K562 (cell line): ENCODE measurements around the gene ZNF407. TPM values are rescaled to one million over a fixed set of nuclear protein-coding genes. Genes with fewer than 3 reads are reported as not detected.

Source experiments
- ATAC-seq: fragments of 200-7000 bp; cut with Tn5 transposase; 3 replicates; pipeline ENCODE4 v1.9.1; 2020; ENCODE audit warnings: moderate library complexity
- BruUV-seq: library from RNA; stranded (reverse); fragments of 400-500 nt; replicated peaks from 2 replicates; lab custom pipeline; 2021; lab: Mats Ljungman, UMichigan
- CTCF ChIA-PET: fragments of 300-600 bp; formaldehyde crosslinking; extraction: SDS; loops from one replicate; lab custom pipeline; 2021; ENCODE audit warnings: low intra/inter-chr PET ratio; lab: Yijun Ruan, JAX
- POLR2A ChIA-PET: fragments of 300-600, 350-650 bp; sonication (Branson Sonifier 250); formaldehyde crosslinking; extraction: SDS; loops from one replicate; lab custom pipeline; 2021; ENCODE audit warnings: antibody characterized with exemption, inconsistent platforms; lab: Yijun Ruan, JAX
- DNase-seq, 4 experiments: peaks; one replicate each; pipeline versions ENCODE4 v3.0.0 to v3.0.0-alpha.2; 2011 to 2018; ENCODE audit warnings: low spot score in 3 of 4, mixed read lengths in 3 of 4; ENCODE audit errors: extremely low read depth in 1 of 4
- FAIRE-seq: peaks from 2 replicates; lab custom pipeline; 2011; peaks lifted over from hg19 to GRCh38; lab: Jason Lieb, UNC
- H2AFZ ChIP-seq: 2 replicates; pipeline ENCODE4 v1.6.0; 2011; ENCODE audit warnings: low read depth, low read length, control low read depth, inconsistent platforms
- H3K27ac ChIP-seq: fragments of 200-600 bp; 3 replicates; pipeline ENCODE4 v1.8.0; 2011; ENCODE audit warnings: low read depth, mild to moderate bottlenecking, control low read depth, inconsistent platforms, low read length, moderate library complexity, mixed read lengths; ENCODE audit errors: extremely low read depth
- H3K27me3 ChIP-seq, 2 experiments: fragments of 300-600 bp in 1 of 2; 2 replicates in 1 of 2; 3 replicates in 1 of 2; pipeline versions ENCODE4 v1.6.0 to v1.8.0; 2011; ENCODE audit warnings: inconsistent platforms in 2 of 2, low read length in 2 of 2, mild to moderate bottlenecking in 1 of 2, mixed read lengths in 1 of 2, moderate library complexity in 1 of 2; ENCODE audit not compliant: control insufficient read depth in 2 of 2, insufficient read depth in 2 of 2
- H3K36me3 ChIP-seq: fragments of 300-600 bp; 3 replicates; pipeline ENCODE4 v1.8.0; 2011; ENCODE audit warnings: mild to moderate bottlenecking, low read length, inconsistent platforms; ENCODE audit not compliant: control insufficient read depth, insufficient read depth
- H3K4me1 ChIP-seq, 2 experiments: fragments of 200-600 bp in 1 of 2; replicated peaks in 1 of 2; 2 replicates in 1 of 2; 3 replicates in 1 of 2; pipeline versions ENCODE4 v1.5.1 to v1.8.0; 2011; ENCODE audit warnings: inconsistent platforms in 2 of 2, low read length in 2 of 2, mild to moderate bottlenecking in 1 of 2, mixed read lengths in 1 of 2, moderate library complexity in 1 of 2; ENCODE audit not compliant: control insufficient read depth in 2 of 2, insufficient read depth in 2 of 2
- H3K4me2 ChIP-seq: 2 replicates; pipeline ENCODE4 v1.6.1; 2011; ENCODE audit warnings: low read length, control low read depth, inconsistent platforms, mixed read lengths; ENCODE audit not compliant: insufficient read depth
- H3K4me3 ChIP-seq: fragments of 200-600 bp; sonication (generic), shearing (Covaris generic); 2 replicates; pipeline ENCODE4 v1.5.1; 2016; ENCODE audit warnings: control low read depth, inconsistent platforms
- H3K79me2 ChIP-seq: fragments of 200-600 bp; 3 replicates; pipeline ENCODE4 v1.8.0; 2011; ENCODE audit warnings: low read length, inconsistent platforms; ENCODE audit not compliant: control insufficient read depth, insufficient read depth
- H3K9ac ChIP-seq, 2 experiments: 2 replicates each; pipeline versions ENCODE4 v1.6.0 to v1.6.1; 2011; ENCODE audit warnings: low read depth in 2 of 2, low read length in 2 of 2, control low read depth in 1 of 2, inconsistent platforms in 1 of 2, mild to moderate bottlenecking in 1 of 2, mixed read lengths in 1 of 2; ENCODE audit not compliant: insufficient read depth in 1 of 2
- H3K9me1 ChIP-seq: one replicate; pipeline ENCODE4 v1.6.0; 2011; ENCODE audit warnings: inconsistent platforms, mild to moderate bottlenecking, low read length, moderate library complexity; ENCODE audit not compliant: control insufficient read depth, insufficient read depth
- H3K9me3 ChIP-seq: replicated peaks from 2 replicates; pipeline ENCODE4 v1.5.1; 2011; ENCODE audit warnings: low read depth, low read length, inconsistent platforms; ENCODE audit not compliant: control insufficient read depth, insufficient read depth
- H4K20me1 ChIP-seq: replicated peaks from 2 replicates; pipeline ENCODE4 v1.6.1; 2011; ENCODE audit warnings: low read length, inconsistent platforms, mixed read lengths; ENCODE audit not compliant: control insufficient read depth, insufficient read depth
- CEBPB ChIP-seq: fragments of 450-650 bp; IDR thresholded peaks from 2 replicates; pipeline ENCODE4 v1.6.1; 2016; ENCODE audit warnings: missing genetic modification characterization, missing compliant biosample characterization
- CEBPG ChIP-seq, 3 experiments: fragments of 200-800 bp in 1 of 3; sonication (Bioruptor generic) in 1 of 3; sonication (generic) in 1 of 3; formaldehyde crosslinking in 1 of 3; IDR thresholded peaks in 2 of 3; conservative IDR thresholded peaks in 1 of 3; 2 replicates each; pipeline versions ENCODE4 v1.6.1 to v1.8.0; 2016 to 2022; ENCODE audit warnings: missing compliant biosample characterization in 2 of 3, missing genetic modification characterization in 2 of 3, mild to moderate bottlenecking in 1 of 3, missing genetic modification reagents in 1 of 3
- GATA2 ChIP-seq: sonication (generic); formaldehyde crosslinking; IDR thresholded peaks from 2 replicates; pipeline ENCODE4 v1.4.0; 2020; ENCODE audit warnings: mild to moderate bottlenecking, missing genetic modification reagents
- KLF6 ChIP-seq: fragments of 250-450 bp; sonication (Bioruptor Pico); IDR thresholded peaks from 2 replicates; pipeline ENCODE4 v1.4.0; 2020; ENCODE audit warnings: mild to moderate bottlenecking, moderate library complexity, borderline replicate concordance
- LCOR ChIP-seq: sonication (generic); formaldehyde crosslinking; IDR thresholded peaks from 2 replicates; pipeline ENCODE4 v1.8.0; 2022; ENCODE audit warnings: mild to moderate bottlenecking, missing genetic modification reagents
- PRPF4 ChIP-seq: fragments of 200-400 bp; formaldehyde crosslinking; IDR thresholded peaks from one replicate; pipeline ENCODE4 v1.6.1; 2017; ENCODE audit warnings: low read length, low read depth, mild to moderate bottlenecking; ENCODE audit not compliant: insufficient read depth, poor library complexity, severe bottlenecking
- SLC30A9 ChIP-seq: fragments of 250-450 bp; sonication (Bioruptor Pico); IDR thresholded peaks from 2 replicates; pipeline ENCODE4 v1.8.0; 2022; ENCODE audit warnings: mild to moderate bottlenecking, moderate library complexity
- TBP ChIP-seq: optimal IDR thresholded peaks from 2 replicates; pipeline ENCODE3; 2011; ENCODE audit warnings: low read depth, low read length, improper control_type of control experiment
- TSHZ1 ChIP-seq: fragments of 250-450 bp; sonication (Bioruptor Pico); IDR thresholded peaks from 2 replicates; pipeline ENCODE4 v1.4.0; 2020; ENCODE audit warnings: mild to moderate bottlenecking, moderate library complexity
- WGBS: fragments of 100-300 bp; shearing (Covaris generic); methylation state at CpG from one replicate; pipeline ENCODE4 v1.1.6; 2016; ENCODE audit warnings: low coverage, mixed read lengths; ENCODE audit not compliant: insufficient coverage; ENCODE audit errors: missing lambda C conversion rate; 5-methylcytosine and 5-hydroxymethylcytosine counted together
- in situ Hi-C: fragments of 300-500 bp; cut with MboI; formaldehyde crosslinking; loops from 4 replicates; pipeline ENCODE4 v1.15.0; 2018; ENCODE audit warnings: inconsistent platforms, mixed read lengths
- intact Hi-C: fragments of 100-400 bp; cut with micrococcal nuclease; formaldehyde crosslinking; loops from 2 replicates; pipeline ENCODE4 v1.14.2; 2022
- polyA plus RNA-seq, 8 experiments: library from polyadenylated mRNA; depleted of rRNA in 4 of 8; stranded (reverse) in 5 of 8; unstranded in 3 of 8; fragments of >200 nt; fragmentation: Nextera tagmentation in 2 of 8; fragmentation: Illumina TruSeq in 1 of 8; extraction: Ambion mirVana in 2 of 8; extraction: Trizol in 1 of 8; gene quantifications; 2 replicates each; pipeline versions ENCODE4 v1.2.1 to v1.2.3, GENCODE V29; 2011 to 2014; ENCODE audit warnings: inconsistent platforms in 1 of 8, missing spikeins in 1 of 8
- total RNA-seq, 7 experiments: library from RNA; depleted of rRNA in 6 of 7; stranded (reverse); fragments of >200 nt in 6 of 7; fragmentation: Illumina TruSeq in 2 of 7; extraction: Trizol in 2 of 7; gene quantifications; 2 replicates each; pipeline versions ENCODE4 v1.2.1 to v1.2.3, GENCODE V29; 2011 to 2021; ENCODE audit warnings: low replicate concordance in 1 of 7

The ZNF407 gene
- total and polyA plus RNA-seq, 9 of the 15 experiments (the other 6 are each of a cell fraction or from before 2014, with no cell fraction given): 0.21 to 5.4 (median 2.3) TPM

GRCh38 chr18:74899554-74899953, 301.9 kb downstream of the ZNF407 start (continued):
- TF ChIP-seq TSHZ1: no peak
- TF ChIP-seq KLF6 (CRISPR knock-in tag): no peak
- no peak for TF ChIP-seq PRPF4
- no peak for TF ChIP-seq LCOR
- TF ChIP-seq GATA2 (CRISPR knock-in tag): no peak

DNA sequence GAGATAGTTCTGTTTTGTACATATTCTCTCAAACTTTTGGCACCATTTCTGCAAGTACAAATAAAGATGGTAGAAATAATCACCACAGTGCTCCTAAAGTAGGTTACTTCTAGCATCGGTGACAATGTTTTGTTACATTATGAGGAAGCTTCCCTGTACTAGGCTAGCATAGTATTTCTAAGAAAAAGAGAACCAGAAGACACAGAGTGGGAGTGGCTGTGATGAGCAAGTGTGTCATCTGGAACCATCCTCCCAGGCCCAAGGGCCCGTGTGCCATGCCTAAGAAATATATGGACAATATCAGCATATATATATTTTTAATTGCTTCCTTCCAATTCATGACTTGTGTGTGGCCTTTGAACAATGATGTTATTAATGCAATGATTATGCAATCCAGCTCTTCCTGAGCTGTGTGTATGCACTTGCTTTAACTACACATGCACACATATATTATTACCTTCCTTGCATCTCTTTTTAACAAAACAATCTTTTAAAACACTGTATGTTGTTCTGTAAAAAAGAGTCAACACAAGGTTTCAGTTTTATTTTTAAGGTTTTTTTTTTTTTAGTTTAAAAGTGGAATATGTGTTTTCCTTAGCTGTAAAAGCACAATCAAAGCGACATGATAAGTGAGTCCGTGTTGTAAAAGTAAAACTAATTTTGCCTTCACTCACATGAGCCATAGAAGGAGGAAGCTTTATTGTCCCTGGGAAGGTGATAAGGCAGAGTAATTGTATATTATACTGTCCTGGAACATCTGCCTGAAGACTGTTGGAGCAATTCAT, 303.9 kb downstream of the ZNF407 start:
- H3K9me3 ChIP-seq: no peaks in the 10 kb centered on the region
- H2AFZ ChIP-seq: 0 out of 2 replicates have a peak overlapping the region, but pooled peaks have one; percentile 17
- ChIA-PET POLR2A (no interaction called here), CTCF (no interaction called here)
- DNase-seq: peak in 1 of 4 experiments; percentile 4
- peaks cover 0 to 3% of the 10 kb centered on the region in 2 experiments; a peak in 2 of 5 replicates for H3K4me1 ChIP-seq
- no peak overlapping the region for H3K9ac ChIP-seq
- TF ChIP-seq SLC30A9 (CRISPR knock-in tag) (no peak), CEBPB (tag) (peak; percentile 57), CEBPG (CRISPR knock-in tag; IDR thresholded peaks at IDR 0.05) (no peak), CEBPG (tag; conservative IDR thresholded peaks at IDR 0.05 in 1 of 2, IDR thresholded peaks at IDR 0.05 in 1 of 2) (peak in 1 of 2 experiments; percentile 59; a peak in 2 of 4 replicates), TBP (no peak)
- no peaks in the 10 kb centered on the region for H4K20me1 ChIP-seq
- peak overlapping the region; percentile 21; the same call in 1 of the 2 replicates for H3K4me2 ChIP-seq
- no peak overlapping the region for H3K4me3 ChIP-seq
- peak; percentile 58 for ATAC-seq
- WGBS: 30% methylated on average over 4 of the region's 4 CpGs
- H3K27ac ChIP-seq: no peak overlapping the region
- in situ Hi-C loops (no loop called here), intact Hi-C loops (no loop called here)
- H3K27me3 ChIP-seq: no peaks in the 10 kb centered on the region
- no peak for FAIRE-seq
- no TSS peak for BruUV-seq
- no peaks in the 10 kb centered on the region for H3K79me2 ChIP-seq
- H3K36me3 ChIP-seq: no peaks in the 10 kb centered on the region
- H3K9me1 ChIP-seq: no peaks in the 10 kb centered on the region
